ENCODE results near the gene MARCO. TPM values are rescaled to one million over a fixed set of nuclear protein-coding genes. Genes with fewer than 3 reads are reported as not detected.

MARCO gene
- total RNA-seq, 1 experiment from 2014 or later = not detected

DNA sequence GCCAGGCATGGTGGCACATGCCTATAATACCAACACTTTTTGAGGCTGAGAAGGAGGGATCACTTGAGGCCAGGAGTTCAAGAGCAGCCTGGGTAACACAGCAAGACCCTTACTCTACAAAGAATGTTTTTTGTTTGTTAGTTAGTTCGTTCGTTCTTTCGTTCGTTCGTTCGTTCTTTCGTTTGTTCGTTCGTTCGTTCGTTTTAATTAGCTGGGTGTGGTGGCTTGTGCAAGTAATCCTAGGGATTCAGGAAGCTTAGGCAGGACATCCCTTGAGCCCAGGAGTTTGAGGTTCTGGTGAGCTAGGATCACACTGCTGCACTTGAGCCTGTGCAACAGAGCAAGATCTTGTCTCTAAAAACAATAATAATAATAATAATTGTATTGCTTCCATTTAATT, 98.7 kb downstream of the MARCO start:
- no peaks in the 10 kb centered on the region for H3K27me3 ChIP-seq (ENCODE audit: insufficient read depth, low read depth)
- no peaks in the 10 kb centered on the region for H4K20me1 ChIP-seq (ENCODE audit: insufficient read depth)
- CTCF ChIA-PET = interaction anchor here (0.5 kb wide), 1 partner anchor 82 kb away, joined by 3 read pairs; no protein-coding TSS in a partner anchor
- no peak overlapping the region for H2AFZ ChIP-seq
- peaks cover 5% of the 10 kb centered on the region for H3K9me3 ChIP-seq (ENCODE audit: insufficient read depth, low read depth)
- DNase-seq = no peak
- H3K79me2 ChIP-seq (ENCODE audit: low read depth) = no peaks in the 10 kb centered on the region
- no peak overlapping the region for H3K4me2 ChIP-seq
- H3K36me3 ChIP-seq (ENCODE audit: low read depth) = no peaks in the 10 kb centered on the region
- POLR2A ChIA-PET (ENCODE audit: unreplicated experiment) = no interaction called here
- no peaks in the 10 kb centered on the region for H3K4me1 ChIP-seq (replicated peaks; ENCODE audit: insufficient read depth)
- no peak overlapping the region for H3K27ac ChIP-seq
- no peak overlapping the region for H3K4me3 ChIP-seq
- intact Hi-C loops (cut with micrococcal nuclease; ENCODE audit: unreplicated experiment) = no loop called here
- H3K9me2 ChIP-seq (ENCODE audit: insufficient read depth) = 0 out of 2 replicates have a peak, but pooled peaks cover 4% of the 10 kb centered on the region
- H3F3A ChIP-seq (ENCODE audit: insufficient read depth, low read depth) = no peaks in the 10 kb centered on the region
- BruUV-seq (replicated peaks) = no TSS peak
- TF ChIP-seq EZH2 (IDR thresholded peaks at IDR 0.05; ENCODE audit: low read depth) = no peak
- TF ChIP-seq, protein P1, sequence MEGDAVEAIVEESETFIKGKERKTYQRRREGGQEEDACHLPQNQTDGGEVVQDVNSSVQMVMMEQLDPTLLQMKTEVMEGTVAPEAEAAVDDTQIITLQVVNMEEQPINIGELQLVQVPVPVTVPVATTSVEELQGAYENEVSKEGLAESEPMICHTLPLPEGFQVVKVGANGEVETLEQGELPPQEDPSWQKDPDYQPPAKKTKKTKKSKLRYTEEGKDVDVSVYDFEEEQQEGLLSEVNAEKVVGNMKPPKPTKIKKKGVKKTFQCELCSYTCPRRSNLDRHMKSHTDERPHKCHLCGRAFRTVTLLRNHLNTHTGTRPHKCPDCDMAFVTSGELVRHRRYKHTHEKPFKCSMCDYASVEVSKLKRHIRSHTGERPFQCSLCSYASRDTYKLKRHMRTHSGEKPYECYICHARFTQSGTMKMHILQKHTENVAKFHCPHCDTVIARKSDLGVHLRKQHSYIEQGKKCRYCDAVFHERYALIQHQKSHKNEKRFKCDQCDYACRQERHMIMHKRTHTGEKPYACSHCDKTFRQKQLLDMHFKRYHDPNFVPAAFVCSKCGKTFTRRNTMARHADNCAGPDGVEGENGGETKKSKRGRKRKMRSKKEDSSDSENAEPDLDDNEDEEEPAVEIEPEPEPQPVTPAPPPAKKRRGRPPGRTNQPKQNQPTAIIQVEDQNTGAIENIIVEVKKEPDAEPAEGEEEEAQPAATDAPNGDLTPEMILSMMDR (conservative IDR thresholded peaks at IDR 0.05) = no peak

Other genes with a start within 250 kb of the MARCO start
- gene EN1, start 94.5 kb upstream of the MARCO start, total RNA-seq (2021) = not detected in 2 replicates
- not detected in 2 replicates for gene C1QL2, start 216.6 kb downstream of the MARCO start, total RNA-seq (2021)

Data from PC-9 (cell line).